ACC112 (cell line): ENCODE measurements around the gene GSX2.
"Not testable (repeated sequence)": the region's sequence is repeated elsewhere in the genome, so short reads cannot be mapped to it uniquely, and the experiment has no call there.

Experiments
- H2AFZ ChIP-seq: fragments of 200-600 bp; sonication (generic); one replicate; pipeline ENCODE4 v1.6.0; 2017; ENCODE audit warnings: antibody characterized with exemption, low read length; ENCODE audit not compliant: unreplicated experiment
- H3K27ac ChIP-seq: fragments of 200-600 bp; sonication (generic); 2 replicates; pipeline ENCODE4 v1.5.1; 2014; ENCODE audit warnings: low read depth, mild to moderate bottlenecking, antibody characterized with exemption, low read length, moderate library complexity
- H3K27me3 ChIP-seq: fragments of 200-600 bp; sonication (generic); 2 replicates; pipeline ENCODE4 v1.6.1; 2014; ENCODE audit warnings: mild to moderate bottlenecking, antibody characterized with exemption, low read length, moderate library complexity, mixed read lengths; ENCODE audit not compliant: insufficient read depth
- H3K36me3 ChIP-seq: fragments of 200-600 bp; sonication (generic); 2 replicates; pipeline ENCODE4 v1.6.1; 2016; ENCODE audit warnings: mild to moderate bottlenecking, antibody characterized with exemption, low read length, moderate library complexity, mixed read lengths; ENCODE audit not compliant: insufficient read depth
- H3K4me1 ChIP-seq: fragments of 200-600 bp; sonication (generic); one replicate; pipeline ENCODE4 v1.6.1; 2016; ENCODE audit warnings: low read length, mixed read lengths; ENCODE audit not compliant: insufficient read depth, unreplicated experiment, control insufficient read depth
- H3K4me3 ChIP-seq: fragments of 200-600 bp; sonication (generic); 2 replicates; pipeline ENCODE4 v1.5.1; 2014; ENCODE audit warnings: mild to moderate bottlenecking, low read depth, low read length
- H3K79me2 ChIP-seq: fragments of 200-600 bp; sonication (generic); one replicate; pipeline ENCODE4 v1.6.0; 2016; ENCODE audit warnings: low read length; ENCODE audit not compliant: control insufficient read depth, unreplicated experiment, insufficient read depth

GSX2 gene

DNA sequence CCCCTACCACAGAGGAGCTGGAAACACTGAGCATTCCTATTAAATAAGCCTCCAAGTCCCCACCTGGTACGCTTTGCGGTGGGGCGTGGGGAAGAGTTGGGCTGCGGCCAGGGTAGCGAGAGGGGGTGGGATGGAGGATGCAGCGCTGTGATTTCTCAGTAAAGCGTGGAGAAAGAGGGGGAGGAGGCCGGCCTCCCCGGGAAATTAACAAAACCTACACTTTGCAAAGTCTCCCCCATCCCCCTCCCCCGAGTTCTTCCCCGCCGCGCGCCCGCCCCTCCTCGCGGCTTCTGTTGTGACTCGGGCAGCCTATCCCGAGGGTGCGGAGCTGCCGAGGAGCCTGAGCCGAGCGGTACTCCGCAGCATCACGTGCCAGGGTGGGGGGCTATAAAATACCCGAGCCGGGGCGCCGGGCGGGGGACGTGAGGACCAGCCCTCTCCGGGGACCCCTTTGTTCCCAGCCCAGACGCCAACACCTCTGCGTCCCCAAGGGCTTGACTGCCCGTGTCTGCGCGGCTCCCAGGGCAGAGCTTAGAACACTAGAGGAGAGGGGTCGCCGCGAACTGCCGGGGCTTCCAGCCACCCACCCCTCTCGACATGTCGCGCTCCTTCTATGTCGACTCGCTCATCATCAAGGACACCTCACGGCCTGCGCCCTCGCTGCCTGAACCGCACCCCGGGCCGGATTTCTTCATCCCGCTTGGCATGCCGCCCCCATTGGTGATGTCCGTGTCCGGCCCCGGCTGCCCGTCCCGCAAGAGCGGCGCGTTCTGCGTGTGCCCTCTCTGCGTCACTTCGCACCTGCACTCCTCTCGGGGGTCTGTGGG is at the start of gene GSX2:
GSX2 (plus strand) TSS at position 416 of the 827 bp plus-strand sequence; CDS start at position 598, 182 bp downstream.
- Histone ChIP-seq H3K27me3 (peaks cover 64% of the 10 kb centered on the region), H3K4me1 (peaks cover 13% of the 10 kb centered on the region), H3K36me3 (no peaks in the 10 kb centered on the region), H3K4me3 (peak within 1 kb of the TSS; percentile 78), H3K27ac (no peak within 1 kb of the TSS), H2AFZ (peak within 1 kb of the TSS; percentile 71), H3K79me2 (no peaks in the 10 kb centered on the region)

DNA sequence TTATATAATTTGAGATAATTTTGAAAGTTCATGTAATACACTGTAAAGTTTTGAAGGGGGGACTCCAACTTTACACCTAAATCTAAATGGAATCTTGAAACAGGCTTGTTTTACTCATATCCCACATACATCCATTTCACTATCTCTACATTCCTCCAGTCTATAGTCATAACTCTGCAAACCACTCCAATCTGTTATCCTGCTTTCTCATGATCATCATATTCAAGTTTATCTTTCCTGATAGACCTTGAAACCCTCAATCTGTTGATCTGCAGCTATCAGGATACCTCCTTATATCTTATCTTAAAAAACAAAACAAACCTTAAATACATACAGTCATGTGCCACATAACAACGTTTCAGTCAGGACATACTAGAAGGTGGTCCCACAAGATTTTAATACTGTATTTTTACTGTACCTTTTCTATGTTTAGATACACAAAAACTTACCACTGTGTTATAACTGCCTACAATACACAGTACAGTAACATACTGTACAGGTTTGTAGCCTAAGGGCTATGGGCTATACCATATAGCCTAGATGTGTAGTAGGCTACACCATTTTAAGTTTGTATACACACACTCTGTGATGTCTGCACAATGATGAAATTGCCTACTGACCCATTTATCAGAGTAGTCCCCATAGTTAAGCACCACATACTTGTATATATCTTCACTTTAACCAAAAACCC is 49.6 kb upstream of the GSX2 start:
- H3K27ac ChIP-seq = peak overlapping the region; percentile 12

DNA sequence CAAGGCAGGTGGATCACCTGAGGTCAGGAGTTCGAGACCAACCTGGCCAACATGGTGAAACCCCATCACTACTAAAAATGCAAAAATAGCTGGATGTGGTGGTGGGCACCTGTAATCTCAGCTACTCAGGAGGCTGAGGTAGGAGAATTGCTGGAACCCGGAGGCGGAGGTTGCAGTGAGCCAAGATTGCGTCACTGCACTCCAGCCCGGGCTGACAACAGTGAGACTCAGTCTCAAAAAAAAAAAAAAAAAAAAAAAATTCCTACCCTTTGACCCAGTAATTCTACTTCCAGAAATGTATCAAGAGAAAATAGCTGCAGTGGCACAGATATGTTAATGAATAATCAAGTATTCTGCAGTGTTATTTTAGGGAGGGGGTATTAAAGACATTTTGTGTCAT is 46.6 kb upstream of the GSX2 start:
- peaks cover 70% of the 10 kb centered on the region for H3K4me1 ChIP-seq
- not testable (repeated sequence) for H2AFZ ChIP-seq, H3K27ac ChIP-seq, H3K27me3 ChIP-seq, H3K4me3 ChIP-seq, H3K36me3 ChIP-seq
- H3K79me2 ChIP-seq = peaks cover 97% of the 10 kb centered on the region

More for the DNA sequence above, 49.6 kb upstream of the GSX2 start:
- peaks cover 42% of the 10 kb centered on the region for H3K4me1 ChIP-seq
- peaks cover 73% of the 10 kb centered on the region for H3K79me2 ChIP-seq
- H3K27me3 ChIP-seq = no peaks in the 10 kb centered on the region
- H3K36me3 ChIP-seq = peaks cover 13% of the 10 kb centered on the region
- H2AFZ ChIP-seq = no peak overlapping the region
- H3K4me3 ChIP-seq = peak overlapping the region; percentile 10; the same call in 1 of the 2 replicates

DNA sequence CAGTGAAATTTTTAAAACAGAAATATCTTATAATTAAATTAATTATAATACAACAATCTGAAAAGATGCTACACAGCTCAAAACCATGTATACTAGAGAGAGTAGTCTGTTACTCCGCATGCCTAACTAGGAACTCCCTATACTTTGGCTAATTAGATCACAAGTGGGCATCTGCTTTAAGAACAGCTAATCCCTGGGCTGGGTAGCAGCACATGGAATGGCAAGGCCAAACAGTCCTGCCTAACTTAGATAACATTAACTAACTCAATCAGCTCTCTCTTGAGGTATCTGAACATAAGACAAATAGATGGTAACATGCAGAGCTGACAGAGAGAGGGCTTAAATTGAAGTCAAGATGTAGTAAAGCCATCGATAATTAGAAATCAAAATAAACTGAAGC is 45.5 kb upstream of the GSX2 start:
- no peaks in the 10 kb centered on the region for H3K27me3 ChIP-seq
- no peak overlapping the region for H2AFZ ChIP-seq
- peaks cover 98% of the 10 kb centered on the region for H3K79me2 ChIP-seq
- H3K36me3 ChIP-seq = no peaks in the 10 kb centered on the region; the same call in 1 of the 2 replicates
- H3K4me3 ChIP-seq = no peak overlapping the region
- peaks cover 71% of the 10 kb centered on the region for H3K4me1 ChIP-seq
- no peak overlapping the region for H3K27ac ChIP-seq

DNA sequence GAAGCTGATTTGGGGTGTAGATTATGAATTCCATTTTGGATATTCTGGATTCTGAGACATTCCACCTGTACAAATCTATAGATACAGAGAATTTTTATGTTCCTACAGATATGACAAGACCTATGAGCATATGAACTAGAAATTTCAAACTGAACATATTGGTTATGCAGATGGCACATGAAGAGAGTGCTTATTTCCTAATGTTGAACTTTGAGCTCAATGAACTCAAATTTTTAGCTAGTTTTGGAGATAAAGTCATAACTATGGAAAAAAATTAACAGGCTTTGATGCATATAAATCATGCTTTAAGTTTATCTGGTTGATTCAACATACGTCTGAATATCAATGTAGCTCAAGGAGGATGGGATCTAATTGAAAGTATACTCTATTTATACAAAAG is 44.5 kb upstream of the GSX2 start:
- Histone ChIP-seq H3K27me3 (no peaks in the 10 kb centered on the region), H2AFZ (no peak overlapping the region), H3K79me2 (peaks cover 98% of the 10 kb centered on the region), H3K36me3 (no peaks in the 10 kb centered on the region), H3K4me1 (peaks cover 71% of the 10 kb centered on the region), H3K4me3 (no peak overlapping the region), H3K27ac (no peak overlapping the region)

DNA sequence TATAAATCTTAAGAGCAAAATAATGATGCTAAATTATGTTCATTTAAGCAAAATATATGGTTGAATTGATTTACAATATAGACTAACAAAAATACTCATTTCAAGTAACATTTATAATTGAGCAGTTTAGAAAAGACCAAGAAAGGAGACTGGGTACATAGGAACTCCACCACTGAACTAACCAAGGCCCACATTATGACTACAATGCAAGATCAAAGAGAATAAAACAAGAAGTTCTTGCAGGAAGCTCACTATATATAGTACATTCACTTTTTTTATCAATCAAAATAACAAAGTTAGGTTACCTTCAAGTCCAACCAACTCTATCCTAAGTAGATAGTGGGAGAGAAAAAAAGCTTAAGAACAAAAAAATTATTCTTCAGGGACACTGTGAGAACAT is 43.6 kb upstream of the GSX2 start:
- Histone ChIP-seq H3K36me3 (no peaks in the 10 kb centered on the region), H2AFZ (no peak overlapping the region), H3K27ac (no peak overlapping the region), H3K79me2 (peaks cover 98% of the 10 kb centered on the region), H3K4me3 (no peak overlapping the region; the same call in 1 of the 2 replicates), H3K4me1 (peaks cover 70% of the 10 kb centered on the region), H3K27me3 (no peaks in the 10 kb centered on the region)

DNA sequence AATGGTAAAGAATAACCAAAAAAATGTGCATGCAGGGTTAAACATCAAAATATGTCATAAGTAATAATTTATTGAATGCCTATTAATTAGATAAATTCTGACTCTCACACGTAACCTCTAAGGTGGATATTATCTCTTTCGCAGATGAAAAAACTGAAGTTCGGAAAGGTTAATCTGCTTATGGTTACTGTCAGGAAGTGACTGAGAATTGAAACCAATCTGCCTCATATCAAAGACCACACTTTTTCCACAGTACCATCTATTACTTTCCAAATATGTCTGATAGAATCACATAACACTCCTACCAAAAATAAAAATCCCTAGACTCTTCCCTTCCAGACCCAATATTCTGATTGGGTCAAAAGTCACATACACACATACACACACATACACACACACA is 41.8 kb upstream of the GSX2 start:
- Histone ChIP-seq H3K4me1 (peaks cover 66% of the 10 kb centered on the region), H3K36me3 (no peaks in the 10 kb centered on the region), H3K79me2 (peaks cover 98% of the 10 kb centered on the region), H3K27me3 (no peaks in the 10 kb centered on the region), H2AFZ (no peak overlapping the region), H3K27ac (no peak overlapping the region), H3K4me3 (no peak overlapping the region)

DNA sequence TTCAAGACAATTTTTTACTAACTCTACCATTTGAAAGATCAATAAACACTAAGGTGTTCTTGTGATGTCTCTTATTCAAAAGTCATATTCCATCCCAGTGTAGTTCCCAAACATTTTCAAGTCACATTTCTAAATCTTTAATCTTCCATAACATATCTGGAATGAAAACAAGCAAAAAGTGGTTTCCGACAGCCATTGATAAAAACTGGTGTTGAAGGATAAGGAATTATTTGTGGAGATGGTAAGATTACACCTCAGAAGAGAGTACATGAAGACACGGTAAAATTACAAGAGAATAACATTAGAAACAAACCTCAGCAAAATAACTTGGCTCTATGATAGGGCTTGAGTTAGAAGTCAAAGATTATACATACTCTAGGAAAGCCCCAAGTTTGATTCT is 39.8 kb upstream of the GSX2 start:
- H2AFZ ChIP-seq = no peak overlapping the region
- H3K27me3 ChIP-seq = no peaks in the 10 kb centered on the region
- H3K36me3 ChIP-seq = no peaks in the 10 kb centered on the region
- H3K4me1 ChIP-seq = peaks cover 60% of the 10 kb centered on the region
- peak overlapping the region; percentile 89 for H3K4me3 ChIP-seq
- peaks cover 91% of the 10 kb centered on the region for H3K79me2 ChIP-seq
- no peak overlapping the region for H3K27ac ChIP-seq

DNA sequence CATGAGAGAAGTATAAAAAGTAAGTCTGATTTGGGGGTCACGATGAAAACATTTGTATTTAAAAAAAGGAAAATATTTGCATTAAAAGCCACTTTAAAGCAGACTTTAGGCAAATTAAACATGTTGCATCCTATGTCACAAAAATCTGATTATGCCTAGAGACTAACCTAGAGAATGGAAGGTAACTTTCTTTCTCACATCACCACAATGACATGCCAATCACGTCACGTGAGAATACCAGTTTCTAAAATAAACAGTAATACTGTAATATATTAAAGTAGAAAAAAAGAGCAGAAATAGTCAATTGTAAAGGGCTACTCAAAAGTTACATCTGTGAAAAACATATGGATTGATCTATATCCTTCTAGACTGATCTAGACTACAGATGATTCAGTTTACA is 38.9 kb upstream of the GSX2 start:
- Histone ChIP-seq H3K27ac (no peak overlapping the region), H2AFZ (no peak overlapping the region), H3K4me1 (peaks cover 61% of the 10 kb centered on the region), H3K79me2 (peaks cover 82% of the 10 kb centered on the region), H3K27me3 (no peaks in the 10 kb centered on the region), H3K36me3 (no peaks in the 10 kb centered on the region), H3K4me3 (peak overlapping the region; percentile 89)

DNA sequence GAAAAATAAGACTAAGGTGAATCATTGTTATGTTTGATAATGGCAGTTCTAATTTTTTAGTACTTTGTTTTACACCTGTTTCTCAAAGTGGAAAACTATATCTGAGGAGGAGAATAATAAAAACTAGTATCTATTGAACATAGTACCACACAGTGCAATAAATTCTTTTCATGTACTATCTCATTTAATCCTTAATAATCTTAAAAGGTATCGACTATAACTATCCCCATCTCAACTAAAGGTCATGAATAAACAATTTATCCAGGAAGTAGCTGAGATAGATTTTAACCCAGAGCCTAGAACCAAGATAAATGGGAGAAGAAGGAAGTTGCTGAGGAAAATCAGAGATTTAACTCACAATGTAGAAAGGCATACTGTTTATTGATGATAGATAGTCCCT is 38.1 kb upstream of the GSX2 start:
- Histone ChIP-seq H3K36me3 (no peaks in the 10 kb centered on the region), H3K27me3 (no peaks in the 10 kb centered on the region), H3K79me2 (peaks cover 74% of the 10 kb centered on the region), H3K4me1 (peaks cover 62% of the 10 kb centered on the region), H3K27ac (no peak overlapping the region; the same call in 1 of the 2 replicates), H3K4me3 (peak overlapping the region; percentile 89), H2AFZ (no peak overlapping the region)
